HG03280 (cell line): ENCODE results near the gene S100A7A.

Experiments
- ATAC-seq: cut with Tn5 transposase; IDR thresholded peaks from one replicate; pipeline ENCODE4 v1.9.1; 2021; ENCODE audit warnings: mild to moderate bottlenecking, moderate library complexity; ENCODE audit not compliant: unreplicated experiment

Gene S100A7A

GRCh38 chr1:153415850-153416570 is at the start of gene S100A7A:
Gene S100A7A, plus strand, starts transcription at chr1:153416520. Its CDS starts 1,563 bp downstream, at chr1:153418083.
- no peak for ATAC-seq

GRCh38 chr1:153367090-153367489 is 49.2 kb upstream of the S100A7A start:
- no peak for ATAC-seq

- no peak for ATAC-seq
Measured at GRCh38 chr1:153368495-153368894, 47.8 kb upstream of the S100A7A start.

DNA sequence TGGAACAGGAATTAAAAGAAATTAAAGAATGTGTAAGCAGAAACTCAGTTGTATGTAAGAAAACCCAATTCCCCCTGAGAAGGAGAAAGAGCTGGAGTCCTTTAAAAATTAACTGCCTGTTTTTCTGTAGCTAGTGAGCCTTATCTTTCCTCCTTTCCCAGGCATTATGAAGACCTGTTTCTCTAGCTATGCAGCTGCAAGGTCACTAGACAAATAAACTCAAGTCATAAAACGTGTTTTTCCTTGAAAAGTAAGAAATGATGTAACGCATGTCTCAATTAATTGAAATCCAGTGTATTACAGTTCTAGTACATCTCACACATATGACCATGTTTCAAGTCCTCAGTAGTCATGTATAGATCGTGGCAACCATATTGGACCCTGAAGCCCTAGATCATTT is 46.2 kb upstream of the S100A7A start:
- no peak for ATAC-seq

GRCh38 chr1:153371231-153371630 is 45.1 kb upstream of the S100A7A start:
- no peak for ATAC-seq

- ATAC-seq: no peak
Measured at GRCh38 chr1:153372571-153372970, 43.7 kb upstream of the S100A7A start.

DNA sequence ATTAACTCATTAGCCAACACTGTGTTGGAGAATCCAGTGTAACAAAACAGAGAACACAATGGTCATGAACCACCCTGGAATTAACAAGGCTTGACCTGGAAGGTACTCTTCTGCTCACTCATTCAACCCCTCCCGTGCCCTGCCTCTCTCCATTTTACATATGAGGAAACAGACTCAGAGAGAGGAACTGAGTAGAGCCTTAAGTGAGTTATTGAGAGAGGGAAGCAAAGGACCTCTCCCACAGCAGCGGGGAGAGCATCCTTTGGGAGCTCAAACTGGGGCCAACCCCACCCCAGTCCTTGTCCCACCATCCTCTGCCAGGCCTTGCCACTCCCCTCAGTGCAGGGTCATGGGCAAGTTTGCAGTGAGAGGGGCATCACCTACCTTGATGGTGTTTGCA is 42.2 kb upstream of the S100A7A start:
- no peak for ATAC-seq

DNA sequence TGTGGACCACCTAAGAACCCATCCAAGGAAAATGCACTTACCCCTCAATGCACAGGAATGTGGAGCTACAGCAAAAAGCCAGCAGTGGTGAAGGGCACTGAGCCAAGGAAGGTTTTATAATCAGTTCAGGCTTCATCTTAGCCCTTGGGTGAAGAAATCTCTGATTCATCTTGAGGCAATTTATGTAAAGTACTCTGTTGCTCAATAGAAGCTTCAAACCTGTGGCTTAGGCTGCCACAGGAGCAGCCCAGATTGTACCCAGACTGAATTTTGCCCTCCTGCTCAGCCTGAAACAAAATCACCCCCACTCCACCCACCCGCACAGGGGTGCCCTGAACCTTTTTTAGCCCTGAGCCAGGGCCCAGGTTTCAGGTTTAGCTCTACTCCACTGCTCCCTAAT is 40.8 kb upstream of the S100A7A start, which contains the start of gene S100A12:
Gene S100A12 (minus strand): TSS at position 111 of the 400 bp plus-strand sequence. CDS start 1,029 bp downstream, outside the sequence.
- no peak for ATAC-seq

GRCh38 chr1:153379591-153379990 is 36.7 kb upstream of the S100A7A start:
- ATAC-seq: no peak

DNA sequence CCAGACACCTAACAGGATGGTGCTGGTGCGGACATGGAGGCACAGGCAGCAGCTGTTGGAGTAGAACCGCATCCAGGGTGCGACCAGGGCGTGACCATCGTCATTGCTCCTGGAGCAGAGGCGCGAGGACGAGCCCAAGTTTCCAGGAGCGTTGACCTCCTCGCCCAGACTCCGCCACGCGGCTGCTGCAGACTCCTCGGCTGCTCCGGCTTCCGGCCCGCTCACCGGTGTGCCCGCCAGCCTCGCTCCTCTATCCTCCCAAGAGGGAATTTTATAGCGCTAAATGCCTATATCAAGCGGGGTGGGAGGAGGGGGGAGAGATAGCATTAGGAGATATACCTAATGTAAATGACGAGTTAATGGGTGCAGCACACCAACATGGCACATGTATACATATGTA is 35.6 kb upstream of the S100A7A start:
- ATAC-seq: no peak

DNA sequence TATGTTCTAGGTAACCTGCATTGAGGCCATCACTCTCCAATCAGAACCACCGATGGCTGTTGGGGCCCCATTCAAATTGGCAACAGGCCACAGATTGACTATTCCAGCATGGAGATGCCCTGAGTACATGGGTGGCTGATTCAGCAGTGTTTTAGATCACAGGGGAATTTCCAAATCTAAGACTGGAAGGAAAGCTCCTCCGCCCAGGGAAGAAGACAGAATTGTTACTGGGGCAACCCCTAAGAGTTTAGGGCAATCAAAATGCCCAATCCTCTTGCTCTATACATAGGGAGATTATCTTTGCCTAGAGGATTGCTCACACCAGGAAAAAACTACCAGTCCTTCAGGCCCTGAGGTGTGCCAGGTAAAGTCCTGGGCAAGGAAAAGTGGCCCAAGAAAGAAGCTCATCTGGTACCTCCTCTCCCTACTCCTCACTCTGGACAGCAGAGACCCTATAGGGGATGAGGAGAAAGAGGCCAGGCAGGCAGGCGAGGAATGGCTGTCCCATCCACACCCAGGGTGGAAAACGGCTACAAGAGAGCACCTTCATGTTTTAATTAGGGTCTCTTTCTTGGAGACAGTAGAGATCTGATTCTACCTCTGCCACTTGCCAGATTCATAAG is 31.3 kb upstream of the S100A7A start:
- no peak for ATAC-seq

DNA sequence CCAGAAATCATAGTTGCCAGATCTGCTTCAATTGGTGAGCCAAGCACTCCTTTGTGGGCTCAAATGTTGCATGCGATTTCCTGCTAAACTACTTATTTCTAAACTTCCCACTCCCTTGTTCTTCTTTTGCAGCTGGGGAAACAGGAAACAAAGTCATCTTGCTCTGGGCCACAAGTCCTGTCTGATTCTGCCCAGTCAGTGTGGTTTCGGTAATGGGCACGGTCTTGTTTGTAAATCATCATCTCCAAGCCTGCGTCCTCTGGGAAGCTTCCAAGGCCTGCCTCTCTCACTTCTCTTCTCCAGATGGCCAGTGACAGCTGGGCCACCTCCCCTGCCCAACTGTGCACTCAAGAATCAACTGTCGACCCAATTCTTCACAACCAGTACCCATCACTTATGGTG is 29.8 kb upstream of the S100A7A start:
- no peak for ATAC-seq

DNA sequence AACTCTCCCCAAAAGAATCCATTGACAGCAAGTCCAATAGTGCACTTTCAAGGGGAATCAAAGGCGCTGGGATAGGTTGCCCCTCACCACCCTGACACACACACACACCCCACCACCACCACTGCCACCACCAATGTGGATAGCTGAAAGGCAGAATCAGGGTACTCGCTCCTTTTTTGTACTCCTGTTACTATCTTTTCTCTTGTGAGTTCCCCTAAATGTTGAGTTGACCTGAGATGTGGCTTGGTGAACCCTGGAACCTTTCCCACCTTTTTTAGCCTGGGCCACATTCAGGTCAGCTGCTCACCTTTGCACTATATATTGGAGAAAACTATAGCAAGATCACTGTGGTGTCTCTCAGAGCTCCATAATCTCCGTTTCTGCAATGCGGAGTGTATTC is 29.3 kb upstream of the S100A7A start:
- no peak for ATAC-seq

- ATAC-seq: no peak
Measured at GRCh38 chr1:153387785-153388184, 28.5 kb upstream of the S100A7A start.

GRCh38 chr1:153389401-153389800 is 26.9 kb upstream of the S100A7A start:
- ATAC-seq: no peak

DNA sequence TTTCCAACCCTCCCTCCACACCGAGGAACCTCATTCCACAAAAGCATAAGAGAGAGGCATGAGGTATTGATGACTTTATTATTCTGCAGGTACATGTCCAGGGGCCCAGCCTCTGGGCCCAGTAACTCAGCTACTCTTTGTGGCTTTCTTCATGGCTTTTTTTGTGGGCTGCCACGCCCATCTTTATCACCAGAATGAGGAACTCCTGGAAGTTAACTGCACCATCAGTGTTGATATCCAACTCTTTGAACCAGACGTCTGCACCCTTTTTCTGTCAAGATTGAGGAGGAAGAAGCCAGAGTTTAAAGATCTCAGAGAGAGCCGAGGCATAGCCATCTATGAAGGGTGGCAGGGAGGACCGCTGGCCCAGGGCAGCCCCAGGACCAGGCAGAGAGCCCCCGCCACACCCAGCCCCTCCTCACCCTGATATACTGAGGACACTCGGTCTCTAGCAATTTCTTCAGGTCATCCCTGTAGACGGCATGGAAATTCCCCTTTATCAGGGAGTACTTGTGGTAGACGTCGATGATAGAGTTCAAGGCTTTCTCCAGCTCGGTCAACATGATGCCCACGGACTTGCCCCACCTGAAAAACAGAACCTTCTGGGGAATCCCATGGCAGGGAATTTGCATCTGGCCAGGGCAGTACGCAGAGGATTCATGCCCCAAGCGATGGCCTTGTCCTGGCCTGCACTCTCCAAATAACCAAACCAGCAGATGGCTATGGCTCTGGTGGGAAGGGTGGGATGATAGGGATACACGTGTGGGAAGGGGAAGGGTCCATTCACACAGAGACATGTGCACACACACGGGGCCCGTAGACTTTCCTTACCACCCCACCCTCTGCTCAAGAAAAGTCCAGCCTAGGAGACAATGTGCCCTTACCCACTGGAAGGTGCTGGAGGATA is 26.1 kb upstream of the S100A7A start:
- no peak for ATAC-seq

- no peak for ATAC-seq
Measured at GRCh38 chr1:153390938-153391710, 25.2 kb upstream of the S100A7A start, which contains the start of gene S100A8. Gene S100A8, minus strand, starts transcription at chr1:153391073. Its CDS starts 538 bp downstream, at chr1:153390535.

DNA sequence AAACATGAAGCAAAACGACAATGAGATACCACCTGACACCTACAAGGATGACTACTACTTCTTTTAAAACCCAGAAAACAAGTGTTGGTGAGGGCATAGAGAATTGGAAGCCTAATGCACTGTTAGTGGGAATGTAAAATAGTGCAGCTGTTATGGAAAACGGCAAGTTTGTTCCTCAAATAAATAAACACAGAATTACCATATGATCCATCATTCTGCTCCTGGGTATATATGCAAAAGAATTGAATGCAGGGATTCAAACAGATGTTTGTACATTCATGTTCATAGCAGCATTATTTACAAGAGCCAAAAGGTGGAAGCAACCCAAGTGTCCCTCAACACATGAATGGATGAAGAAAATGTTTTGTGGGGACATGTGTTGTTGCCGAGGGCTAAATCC is 24.1 kb upstream of the S100A7A start:
- no peak for ATAC-seq

DNA sequence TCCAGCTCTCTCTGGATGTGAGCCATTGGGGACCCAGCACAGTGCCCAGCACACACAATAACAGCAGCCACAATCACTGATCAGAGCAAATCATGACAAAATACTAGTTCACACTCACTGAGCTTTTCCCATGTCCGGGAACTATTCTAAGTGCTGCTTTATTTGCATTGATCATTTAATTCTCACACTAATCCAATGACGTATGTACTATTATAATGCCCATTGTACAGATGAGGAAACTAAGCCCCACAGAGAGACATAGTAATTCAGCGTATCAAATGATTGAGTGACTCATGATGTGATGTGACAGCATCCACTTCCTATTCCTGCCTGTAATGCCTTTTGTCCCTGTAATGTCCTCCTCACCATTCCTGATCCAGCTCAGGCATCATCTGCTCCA is 23.5 kb upstream of the S100A7A start:
- ATAC-seq: no peak

DNA sequence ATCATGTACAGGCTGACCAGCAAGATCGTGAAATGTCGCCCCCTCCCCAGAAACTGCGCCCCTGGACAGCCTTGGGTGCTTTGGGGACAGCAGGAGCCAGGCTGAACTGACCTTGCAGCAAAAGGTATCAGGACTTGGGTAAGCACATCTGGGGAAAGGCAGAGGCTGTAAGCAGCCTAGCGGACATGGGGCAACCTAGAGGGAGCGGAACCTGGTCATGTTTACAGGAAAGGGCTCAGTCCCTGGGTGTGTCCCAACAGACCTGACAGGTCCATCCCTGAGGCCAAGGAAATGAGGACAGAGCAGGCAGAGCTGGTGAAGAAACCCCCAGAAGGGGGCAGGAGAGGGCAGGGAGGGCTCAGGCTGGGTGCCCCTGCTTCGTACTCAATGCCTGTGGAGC is 22.4 kb upstream of the S100A7A start:
- no peak for ATAC-seq

- no peak for ATAC-seq
Measured at GRCh38 chr1:153394391-153394790, 21.9 kb upstream of the S100A7A start.
